GM04503 (cell line): ENCODE measurements around the gene SEC63.

Source experiments
- DNase-seq: peaks from one replicate; pipeline ENCODE4 v3.0.0-alpha.2; 2012; ENCODE audit warnings: low read depth

The SEC63 gene

GRCh38 chr6:107817784-107818183, 140.2 kb downstream of the SEC63 start:
- no peak for DNase-seq
